WTC11 (cell line): ENCODE measurements around the gene ZNF335. TPM values are rescaled to one million over a fixed set of nuclear protein-coding genes. Genes with fewer than 3 reads are reported as not detected.
A peak's percentile ranks its signal among the peaks of the same experiment; 100 is the strongest.

Experiments used
- ATF2 ChIP-seq: sonication (generic); formaldehyde crosslinking; IDR thresholded peaks from 2 replicates; pipeline ENCODE4 v1.8.1; 2022; ENCODE audit warnings: low read depth, missing genetic modification reagents, borderline replicate concordance
- ATF6 ChIP-seq: sonication (generic); formaldehyde crosslinking; IDR thresholded peaks from 2 replicates; pipeline ENCODE4 v1.8.1; 2023; ENCODE audit warnings: mild to moderate bottlenecking, missing genetic modification reagents
- CREB1 ChIP-seq: sonication (generic); formaldehyde crosslinking; IDR thresholded peaks from 2 replicates; pipeline ENCODE4 v1.8.0; 2023; ENCODE audit warnings: mild to moderate bottlenecking, missing genetic modification reagents
- E2F4 ChIP-seq: sonication (generic); formaldehyde crosslinking; IDR thresholded peaks from 2 replicates; pipeline ENCODE4 v1.8.1; 2022; ENCODE audit warnings: low read depth, mild to moderate bottlenecking, moderate library complexity, missing genetic modification reagents, borderline replicate concordance
- ELF4 ChIP-seq: sonication (generic); formaldehyde crosslinking; IDR thresholded peaks from 2 replicates; pipeline ENCODE4 v1.8.1; 2022; ENCODE audit warnings: low read depth, mild to moderate bottlenecking, moderate library complexity, missing genetic modification reagents
- FOXP4 ChIP-seq: sonication (generic); formaldehyde crosslinking; IDR thresholded peaks from 2 replicates; pipeline ENCODE4 v1.8.0; 2022; ENCODE audit warnings: mild to moderate bottlenecking, missing genetic modification reagents
- HMGA2 ChIP-seq: fragments of 250-450 bp; sonication (Bioruptor Pico); IDR thresholded peaks from 2 replicates; pipeline ENCODE4 v1.4.0; 2021; ENCODE audit warnings: mild to moderate bottlenecking, moderate library complexity
- HMGXB4 ChIP-seq: sonication (generic); formaldehyde crosslinking; IDR thresholded peaks from 2 replicates; pipeline ENCODE4 v1.8.1; 2023; ENCODE audit warnings: mild to moderate bottlenecking, moderate library complexity, missing genetic modification reagents
- IRF1 ChIP-seq: sonication (generic); formaldehyde crosslinking; IDR thresholded peaks from 2 replicates; pipeline ENCODE4 v1.8.0; 2023; ENCODE audit warnings: missing genetic modification reagents
- KAT7 ChIP-seq: sonication (generic); formaldehyde crosslinking; IDR thresholded peaks from 2 replicates; pipeline ENCODE4 v1.8.1; 2023; ENCODE audit warnings: missing genetic modification reagents, mild to moderate bottlenecking, borderline replicate concordance
- NFATC4 ChIP-seq: fragments of 250-450 bp; sonication (Bioruptor Pico); IDR thresholded peaks from 2 replicates; pipeline ENCODE4 v1.9.0; 2021; ENCODE audit warnings: mild to moderate bottlenecking
- NFYB ChIP-seq: sonication (generic); formaldehyde crosslinking; conservative IDR thresholded peaks from 2 replicates; pipeline ENCODE4 v1.8.0; 2022; ENCODE audit warnings: low read depth, missing genetic modification reagents
- NR2C2 ChIP-seq: sonication (generic); formaldehyde crosslinking; IDR thresholded peaks from 2 replicates; pipeline ENCODE4 v1.8.0; 2022; ENCODE audit warnings: mild to moderate bottlenecking, missing genetic modification reagents
- OVOL2 ChIP-seq: fragments of 250-450 bp; sonication (Bioruptor Pico); IDR thresholded peaks from 2 replicates; pipeline ENCODE4 v1.9.0; 2021; ENCODE audit warnings: mild to moderate bottlenecking, borderline replicate concordance
- RELA ChIP-seq: sonication (generic); formaldehyde crosslinking; IDR thresholded peaks from 2 replicates; pipeline ENCODE4 v1.8.1; 2022; ENCODE audit warnings: missing genetic modification reagents, mild to moderate bottlenecking, borderline replicate concordance
- SMAD3 ChIP-seq: sonication (generic); formaldehyde crosslinking; IDR thresholded peaks from 2 replicates; pipeline ENCODE4 v1.8.0; 2022; ENCODE audit warnings: missing genetic modification reagents, mild to moderate bottlenecking, borderline replicate concordance
- SMAD4 ChIP-seq: sonication (generic); formaldehyde crosslinking; IDR thresholded peaks from 2 replicates; pipeline ENCODE4 v1.8.0; 2022; ENCODE audit warnings: mild to moderate bottlenecking, missing genetic modification reagents
- STAT6 ChIP-seq: sonication (generic); formaldehyde crosslinking; conservative IDR thresholded peaks from 2 replicates; pipeline ENCODE4 v1.8.1; 2023; ENCODE audit warnings: mild to moderate bottlenecking, low read depth, missing genetic modification reagents, moderate library complexity
- TCF7 ChIP-seq: sonication (generic); formaldehyde crosslinking; IDR thresholded peaks from 2 replicates; pipeline ENCODE4 v1.8.0; 2022; ENCODE audit warnings: mild to moderate bottlenecking, low read depth, missing genetic modification reagents, moderate library complexity
- TEAD1 ChIP-seq: sonication (generic); formaldehyde crosslinking; IDR thresholded peaks from 2 replicates; pipeline ENCODE4 v1.8.0; 2022; ENCODE audit warnings: mild to moderate bottlenecking, missing genetic modification reagents
- TP53 ChIP-seq: sonication (generic); formaldehyde crosslinking; IDR thresholded peaks from 2 replicates; pipeline ENCODE4 v1.8.1; 2023; ENCODE audit warnings: mild to moderate bottlenecking, missing genetic modification reagents
- USF2 ChIP-seq: sonication (generic); formaldehyde crosslinking; IDR thresholded peaks from 2 replicates; pipeline ENCODE4 v1.8.1; 2023; ENCODE audit warnings: mild to moderate bottlenecking, missing genetic modification reagents, moderate library complexity
- ZMAT4 ChIP-seq: fragments of 250-450 bp; sonication (Bioruptor Pico); IDR thresholded peaks from 2 replicates; pipeline ENCODE4 v1.9.0; 2021; ENCODE audit warnings: mild to moderate bottlenecking
- ZNF138 ChIP-seq: sonication (generic); formaldehyde crosslinking; conservative IDR thresholded peaks from 2 replicates; pipeline ENCODE4 v1.8.1; 2022; ENCODE audit warnings: mild to moderate bottlenecking, moderate library complexity, missing genetic modification reagents
- ZNF423 ChIP-seq: fragments of 250-450 bp; sonication (Bioruptor Pico); IDR thresholded peaks from 2 replicates; pipeline ENCODE4 v2.1.2; 2022; ENCODE audit warnings: mild to moderate bottlenecking, moderate library complexity
- total RNA-seq: library from RNA; stranded (reverse); gene quantifications from 3 replicates; pipeline ENCODE4 v1.2.3, GENCODE V29; 2021

ZNF335 gene
- total RNA-seq, 1 experiment from 2014 or later: 20.0 TPM

GRCh38 chr20:45971675-45972499, at the start of gene ZNF335 (continued):
- TF ChIP-seq ATF6 (CRISPR knock-in tag) (no peak), IRF1 (no peak), HMGA2 (no peak), HMGXB4 (CRISPR knock-in tag) (peak; percentile 59), E2F4 (CRISPR knock-in tag) (no peak), TCF7 (no peak), NFYB (no peak), USF2 (CRISPR knock-in tag) (no peak), CREB1 (peak; percentile 66), OVOL2 (CRISPR knock-in tag) (no peak), STAT6 (CRISPR knock-in tag) (no peak), NR2C2 (CRISPR knock-in tag) (0 out of 2 replicates have a peak, but pooled peaks have one; percentile 18), FOXP4 (CRISPR knock-in tag) (no peak), TEAD1 (no peak), NFATC4 (CRISPR knock-in tag) (no peak), ELF4 (CRISPR knock-in tag) (no peak), TP53 (CRISPR knock-in tag) (0 out of 2 replicates have a peak, but pooled peaks have one; percentile 29), ATF2 (CRISPR knock-in tag) (no peak), KAT7 (CRISPR knock-in tag) (no peak), ZNF138 (CRISPR knock-in tag) (no peak), SMAD3 (CRISPR knock-in tag) (no peak; the same call in 1 of the 2 replicates), ZMAT4 (CRISPR knock-in tag) (no peak), ZNF423 (CRISPR knock-in tag) (0 out of 2 replicates have a peak, but pooled peaks have one; percentile 32), SMAD4 (CRISPR knock-in tag) (no peak), RELA (CRISPR knock-in tag) (no peak)
